ENCODE measurements around the gene RAN. TPM values are rescaled to one million over a fixed set of nuclear protein-coding genes. Genes with fewer than 3 reads are reported as not detected.

Gene RAN
- total and polyA plus RNA-seq, 4 donors = 210 to 505 (median 354) TPM

DNA sequence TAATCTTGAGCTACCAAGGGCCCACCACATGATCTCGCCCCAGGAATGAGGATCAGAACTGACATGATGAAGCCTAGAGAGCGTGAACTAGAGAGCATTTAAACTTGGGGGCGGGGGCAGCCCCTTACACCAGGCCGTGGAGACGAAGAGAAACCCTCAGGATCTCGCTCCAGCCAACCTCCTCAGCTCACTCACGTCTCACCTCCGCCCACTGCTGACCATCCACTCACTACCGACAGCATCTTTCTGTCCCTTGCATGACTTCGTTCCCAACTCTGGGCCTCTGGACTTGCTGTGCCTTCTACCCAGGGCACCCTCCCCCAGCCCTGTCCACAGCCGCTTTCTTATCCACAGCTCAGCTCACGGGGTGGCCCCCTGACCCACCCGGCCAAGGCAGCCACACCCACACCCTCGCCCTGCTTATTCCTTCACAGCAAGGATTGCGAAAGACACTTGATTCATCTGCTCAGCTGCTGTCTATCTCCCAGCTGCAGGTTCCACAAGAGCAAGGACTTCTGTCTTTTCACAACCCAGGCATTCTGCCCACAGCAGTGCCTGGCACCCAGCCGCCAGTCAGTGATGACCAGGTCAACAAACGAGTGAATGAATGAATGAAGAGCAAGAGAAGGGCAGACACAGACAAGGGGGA is 39.2 kb upstream of the RAN start:
- peaks cover 0 to 2% (median 0%) of the 10 kb centered on the region in 4 donors for H3K9me3 ChIP-seq (ENCODE audit: control insufficient read depth in 4 of 4, insufficient read depth in 3 of 4, low read length in 3 of 4)
- ATAC-seq (ENCODE audit: insufficient read depth, low FRiP score) (no peak), DNase-seq (peak in 1 of 3 donors; percentile 25)
- TF ChIP-seq, protein P1, sequence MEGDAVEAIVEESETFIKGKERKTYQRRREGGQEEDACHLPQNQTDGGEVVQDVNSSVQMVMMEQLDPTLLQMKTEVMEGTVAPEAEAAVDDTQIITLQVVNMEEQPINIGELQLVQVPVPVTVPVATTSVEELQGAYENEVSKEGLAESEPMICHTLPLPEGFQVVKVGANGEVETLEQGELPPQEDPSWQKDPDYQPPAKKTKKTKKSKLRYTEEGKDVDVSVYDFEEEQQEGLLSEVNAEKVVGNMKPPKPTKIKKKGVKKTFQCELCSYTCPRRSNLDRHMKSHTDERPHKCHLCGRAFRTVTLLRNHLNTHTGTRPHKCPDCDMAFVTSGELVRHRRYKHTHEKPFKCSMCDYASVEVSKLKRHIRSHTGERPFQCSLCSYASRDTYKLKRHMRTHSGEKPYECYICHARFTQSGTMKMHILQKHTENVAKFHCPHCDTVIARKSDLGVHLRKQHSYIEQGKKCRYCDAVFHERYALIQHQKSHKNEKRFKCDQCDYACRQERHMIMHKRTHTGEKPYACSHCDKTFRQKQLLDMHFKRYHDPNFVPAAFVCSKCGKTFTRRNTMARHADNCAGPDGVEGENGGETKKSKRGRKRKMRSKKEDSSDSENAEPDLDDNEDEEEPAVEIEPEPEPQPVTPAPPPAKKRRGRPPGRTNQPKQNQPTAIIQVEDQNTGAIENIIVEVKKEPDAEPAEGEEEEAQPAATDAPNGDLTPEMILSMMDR (IDR thresholded peaks at IDR 0.05; ENCODE audit: control extremely low read depth, extremely low read depth) = no peak
- no peak overlapping the region for H3K27ac ChIP-seq (ENCODE audit: low read depth in 1 of 2, low read length in 1 of 2)
- H3K9ac ChIP-seq (ENCODE audit: insufficient read depth in 1 of 2, low read length in 2 of 2) = no peak overlapping the region
- H3K36me3 ChIP-seq (ENCODE audit: control insufficient read depth in 4 of 4, insufficient read depth in 4 of 4, low read length in 4 of 4) = peaks cover 0 to 2% (median 0%) of the 10 kb centered on the region in 4 donors
- H3K4me1 ChIP-seq (ENCODE audit: control insufficient read depth in 5 of 5, insufficient read depth in 5 of 5, low read length in 5 of 5) = peaks cover 0 to 22% (median 9%) of the 10 kb centered on the region in 5 donors
- no peaks in the 10 kb centered on the region for H3K27me3 ChIP-seq (ENCODE audit: control insufficient read depth in 3 of 3, insufficient read depth in 3 of 3, low read length in 2 of 3)
- no peak overlapping the region for H3K4me3 ChIP-seq
- 67 to 72% methylated on average over 17 of the region's 17 CpGs for WGBS, 2 donors

DNA sequence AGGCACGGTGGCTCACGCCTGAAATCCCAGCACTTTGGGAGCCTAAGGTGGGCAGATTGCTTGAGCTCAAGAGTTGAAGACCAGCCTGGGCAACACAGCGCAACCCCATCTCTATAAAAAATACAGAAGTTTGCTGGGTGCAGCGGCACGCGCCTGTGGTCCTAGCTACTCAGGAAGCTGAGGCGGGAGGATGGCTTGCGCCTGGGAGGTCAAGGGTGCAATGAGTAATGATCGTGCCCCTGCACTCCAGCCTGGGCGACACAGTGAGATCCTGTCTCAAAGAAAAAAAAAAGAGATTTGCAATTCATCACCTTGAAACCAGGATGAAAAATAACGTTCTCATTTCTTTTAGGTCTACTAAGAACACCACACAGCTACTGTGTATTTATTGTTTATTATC is 36.9 kb upstream of the RAN start:
- H3K9ac ChIP-seq (ENCODE audit: insufficient read depth in 1 of 2, low read length in 2 of 2) = no peak overlapping the region
- no peaks in the 10 kb centered on the region for H3K27me3 ChIP-seq (ENCODE audit: control insufficient read depth in 3 of 3, insufficient read depth in 3 of 3, low read length in 2 of 3)
- WGBS, 2 donors = 48 to 58% methylated on average over 11 of the region's 11 CpGs
- TF ChIP-seq, protein P1 (IDR thresholded peaks at IDR 0.05; ENCODE audit: control extremely low read depth, extremely low read depth) = no peak
- no peak for ATAC-seq (ENCODE audit: insufficient read depth, low FRiP score)
- H3K4me3 ChIP-seq = no peak overlapping the region
- DNase-seq = no peak
- H3K9me3 ChIP-seq (ENCODE audit: control insufficient read depth in 4 of 4, insufficient read depth in 3 of 4, low read length in 3 of 4) = peaks cover 0 to 2% (median 0%) of the 10 kb centered on the region in 4 donors
- H3K36me3 ChIP-seq (ENCODE audit: control insufficient read depth in 4 of 4, insufficient read depth in 4 of 4, low read length in 4 of 4) = peaks cover 0 to 2% (median 0%) of the 10 kb centered on the region in 4 donors
- H3K4me1 ChIP-seq (ENCODE audit: control insufficient read depth in 5 of 5, insufficient read depth in 5 of 5, low read length in 5 of 5) = peaks cover 0 to 29% (median 7%) of the 10 kb centered on the region in 5 donors
- no peak overlapping the region for H3K27ac ChIP-seq (ENCODE audit: low read depth in 1 of 2, low read length in 1 of 2)

DNA sequence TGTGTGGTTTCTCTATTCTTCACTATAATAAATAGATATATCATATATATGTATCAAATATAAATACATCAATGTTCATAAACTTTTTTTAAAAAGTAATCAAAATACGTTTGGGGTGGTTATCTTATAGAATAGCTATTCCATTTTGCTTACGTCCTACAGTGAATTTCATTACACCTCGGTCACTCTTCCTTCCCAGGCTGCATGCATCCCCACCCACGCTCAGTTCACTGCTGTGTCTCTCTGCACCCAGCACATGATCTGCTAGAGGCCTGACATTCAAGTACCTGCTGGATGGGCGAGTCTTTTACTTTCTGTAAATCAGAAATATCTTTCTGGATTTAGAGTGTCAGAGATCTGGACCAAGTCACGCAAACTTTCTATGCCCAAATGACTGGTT is 36.4 kb upstream of the RAN start:
- TF ChIP-seq, protein P1 (IDR thresholded peaks at IDR 0.05; ENCODE audit: control extremely low read depth, extremely low read depth) = no peak
- Histone ChIP-seq H3K9ac (ENCODE audit: insufficient read depth in 1 of 2, low read length in 2 of 2) (no peak overlapping the region), H3K36me3 (ENCODE audit: control insufficient read depth in 4 of 4, insufficient read depth in 4 of 4, low read length in 4 of 4) (peaks cover 0 to 2% (median 0%) of the 10 kb centered on the region in 4 donors), H3K27me3 (ENCODE audit: control insufficient read depth in 3 of 3, insufficient read depth in 3 of 3, low read length in 2 of 3) (no peaks in the 10 kb centered on the region), H3K4me1 (ENCODE audit: control insufficient read depth in 5 of 5, insufficient read depth in 5 of 5, low read length in 5 of 5) (peaks cover 0 to 25% (median 7%) of the 10 kb centered on the region in 5 donors), H3K27ac (ENCODE audit: low read depth in 1 of 2, low read length in 1 of 2) (no peak overlapping the region), H3K9me3 (ENCODE audit: control insufficient read depth in 4 of 4, insufficient read depth in 3 of 4, low read length in 3 of 4) (no peaks in the 10 kb centered on the region), H3K4me3 (no peak overlapping the region)
- ATAC-seq (ENCODE audit: insufficient read depth, low FRiP score) = no peak
- whole genome bisulfite sequencing, 2 donors = 90 to 91% methylated on average over 6 of the region's 6 CpGs
- DNase-seq = no peak
